IMR-90 (cell line): Measurements from ENCODE around the gene PIKFYVE. TPM values are rescaled to one million over a fixed set of nuclear protein-coding genes. Genes with fewer than 3 reads are reported as not detected.

Experiments used
- ATAC-seq: fragments of 200-7000 bp; cut with Tn5 transposase; 2 replicates; pipeline ENCODE4 v1.9.1; 2020; ENCODE audit warnings: low read depth, mild to moderate bottlenecking, moderate library complexity
- BruUV-seq: library from RNA; stranded (reverse); fragments of 400-500 nt; replicated peaks from 2 replicates; lab custom pipeline; 2021; lab: Mats Ljungman, UMichigan
- CTCF ChIA-PET: fragments of 300-600 bp; formaldehyde crosslinking; extraction: SDS; loops from one replicate; lab custom pipeline; 2021; ENCODE audit warnings: antibody characterized with exemption; lab: Yijun Ruan, JAX
- POLR2A ChIA-PET: fragments of 300-600 bp; sonication (Branson Sonifier 250); formaldehyde crosslinking; loops from one replicate; lab custom pipeline; 2022; ENCODE audit warnings: antibody characterized with exemption; ENCODE audit not compliant: unreplicated experiment; lab: Charles Lee
- DNase-seq: peaks from one replicate; pipeline ENCODE4 v3.0.0; 2013
- H2AFZ ChIP-seq: replicated peaks from 2 replicates; pipeline ENCODE3; 2013; ENCODE audit warnings: low read length, mild to moderate bottlenecking; ENCODE audit not compliant: poor library complexity
- H2AK5ac ChIP-seq: 2 replicates; pipeline ENCODE4 v1.6.1; 2013; ENCODE audit warnings: low read depth, low read length, inconsistent platforms
- H2AK9ac ChIP-seq: replicated peaks from 2 replicates; pipeline ENCODE3; 2013; ENCODE audit warnings: mild to moderate bottlenecking, low read depth, low read length, moderate library complexity; ENCODE audit not compliant: poor library complexity
- H2BK120ac ChIP-seq: 2 replicates; pipeline ENCODE4 v1.6.1; 2013; ENCODE audit warnings: low read depth, low read length, inconsistent platforms
- H2BK15ac ChIP-seq: 3 replicates; pipeline ENCODE4 v1.6.1; 2013; ENCODE audit warnings: low read depth, low read length, inconsistent platforms
- H2BK20ac ChIP-seq: 2 replicates; pipeline ENCODE4 v1.6.1; 2013; ENCODE audit warnings: low read depth, mild to moderate bottlenecking, inconsistent platforms, low read length, moderate library complexity
- H2BK5ac ChIP-seq: 2 replicates; pipeline ENCODE4 v1.6.1; 2013; ENCODE audit warnings: mild to moderate bottlenecking, low read depth, low read length, inconsistent platforms; ENCODE audit not compliant: poor library complexity, severe bottlenecking
- H3K14ac ChIP-seq: replicated peaks from 2 replicates; pipeline ENCODE4 v1.6.1; 2013; ENCODE audit warnings: low read depth, low read length, inconsistent platforms
- H3K18ac ChIP-seq: 2 replicates; pipeline ENCODE4 v1.6.1; 2013; ENCODE audit warnings: low read depth, low read length, control low read depth
- H3K23ac ChIP-seq: 2 replicates; pipeline ENCODE4 v1.6.1; 2013; ENCODE audit warnings: low read depth, low read length, inconsistent platforms
- H3K27ac ChIP-seq: 2 replicates; pipeline ENCODE4 v1.5.1; 2013; ENCODE audit warnings: mild to moderate bottlenecking, control low read depth, low read length; ENCODE audit not compliant: insufficient read depth
- H3K27me3 ChIP-seq: 2 replicates; pipeline ENCODE4 v1.6.1; 2013; ENCODE audit warnings: low read length; ENCODE audit not compliant: control insufficient read depth, insufficient read depth
- H3K36me3 ChIP-seq: 2 replicates; pipeline ENCODE4 v1.6.1; 2013; ENCODE audit warnings: low read length, mixed read lengths; ENCODE audit not compliant: control insufficient read depth, insufficient read depth
- H3K4ac ChIP-seq: 2 replicates; pipeline ENCODE4 v1.6.1; 2013; ENCODE audit warnings: low read depth, low read length, inconsistent platforms
- H3K4me1 ChIP-seq: 2 replicates; pipeline ENCODE4 v1.6.1; 2013; ENCODE audit warnings: low read length, mixed read lengths; ENCODE audit not compliant: control insufficient read depth, insufficient read depth
- H3K4me2 ChIP-seq: 2 replicates; pipeline ENCODE4 v1.6.1; 2013; ENCODE audit warnings: low read depth, mild to moderate bottlenecking, control low read depth, low read length, moderate library complexity
- H3K4me3 ChIP-seq: 2 replicates; pipeline ENCODE4 v1.5.1; 2013; ENCODE audit warnings: low read depth, mild to moderate bottlenecking, control low read depth, low read length, moderate library complexity; ENCODE audit not compliant: insufficient read depth
- H3K56ac ChIP-seq: 2 replicates; pipeline ENCODE4 v1.6.1; 2013; ENCODE audit warnings: low read length, inconsistent platforms; ENCODE audit not compliant: insufficient read depth; ENCODE audit errors: extremely low read depth
- H3K79me1 ChIP-seq, 2 experiments: 2 replicates each; pipeline ENCODE4 v1.6.1; 2013; ENCODE audit warnings: low read length in 2 of 2, inconsistent platforms in 1 of 2, low read depth in 1 of 2
- H3K9ac ChIP-seq: 2 replicates; pipeline ENCODE4 v1.6.1; 2013; ENCODE audit warnings: low read depth, low read length, control low read depth
- H3K9me1 ChIP-seq: 2 replicates; pipeline ENCODE4 v1.6.1; 2013; ENCODE audit warnings: low read length, inconsistent platforms; ENCODE audit not compliant: insufficient read depth
- H3K9me3 ChIP-seq: 2 replicates; pipeline ENCODE4 v1.6.1; 2013; ENCODE audit warnings: low read length; ENCODE audit not compliant: control insufficient read depth, insufficient read depth
- H4K20me1 ChIP-seq: 2 replicates; pipeline ENCODE4 v1.6.1; 2013; ENCODE audit warnings: low read length, inconsistent platforms; ENCODE audit not compliant: insufficient read depth
- H4K5ac ChIP-seq: 2 replicates; pipeline ENCODE4 v1.6.1; 2013; ENCODE audit warnings: mild to moderate bottlenecking, low read depth, low read length, control low read depth
- H4K8ac ChIP-seq, 2 experiments: 2 replicates each; pipeline ENCODE4 v1.6.1; 2013; ENCODE audit warnings: low read depth in 2 of 2, low read length in 2 of 2, control low read depth in 1 of 2, inconsistent platforms in 1 of 2
- H4K91ac ChIP-seq: 2 replicates; pipeline ENCODE4 v1.6.1; 2013; ENCODE audit warnings: low read depth, low read length, inconsistent platforms; ENCODE audit not compliant: insufficient read depth
- BHLHE40 ChIP-seq: fragments of 150-350 bp; IDR thresholded peaks from 2 replicates; pipeline ENCODE4 v1.6.1; 2016; ENCODE audit warnings: mild to moderate bottlenecking, low read depth, low read length
- FOS ChIP-seq: fragments of 150-350 bp; IDR thresholded peaks from 2 replicates; pipeline ENCODE4 v1.6.1; 2016; ENCODE audit warnings: low read depth, low read length
- SMC3 ChIP-seq: fragments of 150-350 bp; IDR thresholded peaks from 2 replicates; pipeline ENCODE4 v1.6.1; 2016; ENCODE audit warnings: low read depth, mild to moderate bottlenecking, antibody characterized with exemption, low read length, moderate library complexity
- WGBS, 2 experiments: methylation state at CpG; one replicate each; pipeline versions ENCODE4 v1.1.5 to v1.1.7; 2013; ENCODE audit warnings: missing lambda C conversion rate in 2 of 2; ENCODE audit not compliant: insufficient read length in 1 of 2; ENCODE audit errors: extremely low coverage in 2 of 2; 5-methylcytosine and 5-hydroxymethylcytosine counted together
- dilution Hi-C: fragments of 300-500 bp; cut with HindIII; formaldehyde crosslinking; loops from one replicate; pipeline ENCODE4 v1.14.3; 2018; ENCODE audit warnings: low sequenced_read_pairs; ENCODE audit not compliant: unreplicated experiment
- in situ Hi-C: fragments of 300-500 bp; cut with MboI; formaldehyde crosslinking; loops from 3 replicates; pipeline ENCODE4 v1.14.3; 2019; ENCODE audit warnings: low sequenced_read_pairs, inconsistent platforms, mixed read lengths
- intact Hi-C: fragments of 100-400 bp; cut with micrococcal nuclease; formaldehyde crosslinking; loops from 2 replicates; pipeline ENCODE4 v1.10.0; 2022
- polyA plus RNA-seq, 3 experiments: library from polyadenylated mRNA; depleted of rRNA; stranded (reverse); fragments of >200 nt; gene quantifications; 2 replicates each; pipeline ENCODE4 v1.2.3, GENCODE V29; 2012; ENCODE audit warnings: low replicate concordance in 1 of 3
- total RNA-seq: library from RNA; depleted of rRNA; stranded (reverse); fragments of >200 nt; gene quantifications from 2 replicates; pipeline ENCODE4 v1.2.3, GENCODE V29; 2012
- TF ChIP-seq, protein P1 (sequence below): fragments of 150-350 bp; IDR thresholded peaks from 2 replicates; pipeline ENCODE4 v1.6.1; 2016; ENCODE audit warnings: low read depth, mild to moderate bottlenecking, low read length, moderate library complexity, borderline replicate concordance

The PIKFYVE gene
- total and polyA plus RNA-seq, 2 of the 4 experiments (the other 2 are of a cell fraction) = 9.3 to 34.6 TPM

DNA sequence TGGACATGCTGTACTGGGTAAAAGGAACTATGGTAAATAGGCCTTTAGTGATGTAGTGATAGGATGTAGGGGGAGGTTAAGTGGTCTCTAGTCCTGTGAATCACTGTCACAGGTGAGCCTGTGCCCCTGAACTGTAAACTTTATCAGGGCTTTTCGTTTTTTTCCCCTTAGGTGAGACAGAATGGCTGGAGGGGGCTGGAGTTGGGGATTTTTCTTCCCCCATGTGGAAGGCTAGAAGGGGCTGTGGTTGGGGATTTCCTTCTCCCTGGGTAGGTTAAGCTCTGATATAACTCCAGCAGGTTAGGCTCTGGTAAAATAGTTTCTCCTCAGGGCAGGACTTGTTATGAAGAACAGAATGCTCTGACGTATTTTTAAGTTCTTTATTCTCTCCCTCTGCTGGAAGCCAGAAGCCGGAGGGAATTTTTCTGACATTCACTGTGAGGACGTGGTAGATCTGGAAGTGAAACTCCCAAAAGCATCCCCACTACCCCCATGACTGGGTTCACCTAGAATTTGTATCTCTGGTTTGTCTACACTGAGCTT is 28.5 kb downstream of the PIKFYVE start:
- Histone ChIP-seq H3K56ac (no peak overlapping the region), H4K20me1 (no peaks in the 10 kb centered on the region), H2BK15ac (no peak overlapping the region), H2BK120ac (no peak overlapping the region), H2AFZ (no peak overlapping the region), H3K27ac (no peak overlapping the region), H4K5ac (no peak overlapping the region), H3K4me2 (no peak overlapping the region), H4K91ac (no peak overlapping the region), H3K36me3 (peaks cover 16% of the 10 kb centered on the region), H3K4ac (no peak overlapping the region), H3K79me1 (peaks cover 15 to 23% of the 10 kb centered on the region in 2 experiments), H3K4me1 (no peaks in the 10 kb centered on the region; the same call in 1 of the 2 replicates), H3K18ac (no peak overlapping the region), H2BK20ac (no peak overlapping the region), H3K14ac (no peak overlapping the region), H4K8ac (no peak overlapping the region), H2AK5ac (no peak overlapping the region), H3K9me1 (no peaks in the 10 kb centered on the region), H2AK9ac (no peak overlapping the region), H3K9ac (no peak overlapping the region), H3K23ac (no peak overlapping the region), H3K4me3 (no peak overlapping the region), H3K9me3 (no peaks in the 10 kb centered on the region), H3K27me3 (no peaks in the 10 kb centered on the region), H2BK5ac (no peak overlapping the region)
- CTCF ChIA-PET = no interaction called here
- in situ Hi-C loops = no loop called here
- intact Hi-C loops = no loop called here
- WGBS, 2 experiments = 100% methylated on average over 1 of the region's 4 CpGs; no CpG with 5 or more reads in 1 of the 2 experiments
- POLR2A ChIA-PET = no interaction called here
- BruUV-seq = no TSS peak
- DNase-seq (no peak), ATAC-seq (no peak)
- dilution Hi-C loops = no loop called here
- TF ChIP-seq FOS = no peak
- no peak for TF ChIP-seq BHLHE40
- TF ChIP-seq, protein P1, sequence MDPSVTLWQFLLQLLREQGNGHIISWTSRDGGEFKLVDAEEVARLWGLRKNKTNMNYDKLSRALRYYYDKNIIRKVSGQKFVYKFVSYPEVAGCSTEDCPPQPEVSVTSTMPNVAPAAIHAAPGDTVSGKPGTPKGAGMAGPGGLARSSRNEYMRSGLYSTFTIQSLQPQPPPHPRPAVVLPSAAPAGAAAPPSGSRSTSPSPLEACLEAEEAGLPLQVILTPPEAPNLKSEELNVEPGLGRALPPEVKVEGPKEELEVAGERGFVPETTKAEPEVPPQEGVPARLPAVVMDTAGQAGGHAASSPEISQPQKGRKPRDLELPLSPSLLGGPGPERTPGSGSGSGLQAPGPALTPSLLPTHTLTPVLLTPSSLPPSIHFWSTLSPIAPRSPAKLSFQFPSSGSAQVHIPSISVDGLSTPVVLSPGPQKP = no peak
- no peak for TF ChIP-seq SMC3
